ENCODE data around the gene THBS3. TPM values are rescaled to one million over a fixed set of nuclear protein-coding genes. Genes with fewer than 3 reads are reported as not detected.
"Not testable (repeated sequence)": the region's sequence is repeated elsewhere in the genome, so short reads cannot be mapped to it uniquely, and the experiment has no call there.

Gene THBS3
- total and polyA plus RNA-seq, 10 donors, result 10.2 to 31.2 (median 20.8) TPM

GRCh38 chr1:155219592-155220031 is 11.9 kb upstream of the THBS3 start:
- TF ChIP-seq CTCF (IDR thresholded peaks at IDR 0.05 in 8 of 11, conservative IDR thresholded peaks at IDR 0.05 in 3 of 11), result no peak
- no peak for TF ChIP-seq POLR2AphosphoS5 (IDR thresholded peaks at IDR 0.05)
- TF ChIP-seq POLR2A (IDR thresholded peaks at IDR 0.05), result no peak
- intact Hi-C loops (cut with DNase I; ENCODE audit: low total_unique reads), result loop anchor here (10.0 kb wide), 1 partner anchor 45 kb away; the partner anchor contains the start of genes KRTCAP2 and TRIM46
- no peak for DNase-seq
- peak overlapping the region in 1 of 8 donors; percentile 33 for H3K4me3 ChIP-seq
- 4 to 32% (median 11%) methylated on average over 1 of the region's 1 CpG for WGBS, 5 donors
- H3K36me3 ChIP-seq, result peaks cover 0 to 21% (median 0%) of the 10 kb centered on the region in 6 donors
- H3K9me3 ChIP-seq, result no peaks in the 10 kb centered on the region
- no peaks in the 10 kb centered on the region for H3K27me3 ChIP-seq (replicated peaks in 1 of 7)
- H3K27ac ChIP-seq, result peak overlapping the region in 7 of 8 donors; percentile 18 to 82 (median 70)
- H3K4me1 ChIP-seq, result peaks cover 0 to 68% (median 28%) of the 10 kb centered on the region in 6 donors

GRCh38 chr1:155218854-155219591 is 11.3 kb upstream of the THBS3 start:
- H3K36me3 ChIP-seq, result peaks cover 0 to 23% (median 0%) of the 10 kb centered on the region in 6 donors
- intact Hi-C loops (cut with DNase I; ENCODE audit: low total_unique reads), result no loop called here
- H3K4me1 ChIP-seq, result peaks cover 0 to 62% (median 22%) of the 10 kb centered on the region in 6 donors
- no peaks in the 10 kb centered on the region for H3K27me3 ChIP-seq (replicated peaks in 1 of 7)
- H3K9me3 ChIP-seq, result no peaks in the 10 kb centered on the region
- peak overlapping the region in 1 of 8 donors; percentile 33 for H3K4me3 ChIP-seq
- H3K27ac ChIP-seq, result peak overlapping the region in 7 of 8 donors; percentile 18 to 82 (median 70)
- 39 to 49% (median 47%) methylated on average over 7 of the region's 7 CpGs for WGBS, 5 donors
- TF ChIP-seq CTCF (IDR thresholded peaks at IDR 0.05 in 8 of 11, conservative IDR thresholded peaks at IDR 0.05 in 3 of 11), result no peak
- TF ChIP-seq POLR2AphosphoS5 (IDR thresholded peaks at IDR 0.05), result no peak
- no peak for TF ChIP-seq POLR2A (IDR thresholded peaks at IDR 0.05)
- no peak for DNase-seq

GRCh38 chr1:155214702-155215101 is 7.0 kb upstream of the THBS3 start:
- intact Hi-C loops (cut with DNase I; ENCODE audit: low total_unique reads); DNase-seq; H3K9me3 ChIP-seq; H3K4me3 ChIP-seq; H3K27me3 ChIP-seq (replicated peaks in 1 of 7): not testable (repeated sequence)
- Histone ChIP-seq H3K4me1 (peaks cover under 1 to 44% (median 14%) of the 10 kb centered on the region in 6 donors), H3K36me3 (peaks cover 0 to 50% (median 0%) of the 10 kb centered on the region in 6 donors), H3K27ac (peak overlapping the region in 5 of 8 donors; percentile 22 to 70 (median 45))
- whole genome bisulfite sequencing, 5 donors, result 57 to 85% (median 69%) methylated on average over 3 to 9 of the region's 10 CpGs

- DNase-seq, result peak; percentile 70
- peak overlapping the region in 4 of 8 donors; percentile 11 to 100 (median 99) for H3K27ac ChIP-seq
- H3K4me1 ChIP-seq, result peaks cover 17 to 56% (median 30%) of the 10 kb centered on the region in 6 donors
- WGBS, 5 donors, result 70 to 83% (median 79%) methylated on average over 5 to 7 of the region's 7 CpGs
- peak overlapping the region in 2 of 8 donors; percentile 24 to 93 for H3K4me3 ChIP-seq
- intact Hi-C loops (cut with DNase I; ENCODE audit: low total_unique reads); H3K9me3 ChIP-seq; H3K27me3 ChIP-seq (replicated peaks in 1 of 7): not testable (repeated sequence)
- H3K36me3 ChIP-seq, result peaks cover 0 to 50% (median 0%) of the 10 kb centered on the region in 6 donors
Observed at GRCh38 chr1:155212051-155212440, 4.3 kb upstream of the THBS3 start.

- Histone ChIP-seq H3K4me3 (peak overlapping the region in 4 of 8 donors; percentile 5 to 93 (median 23)), H3K36me3 (peaks cover 0 to 48% (median 0%) of the 10 kb centered on the region in 6 donors), H3K4me1 (peaks cover 20 to 62% (median 35%) of the 10 kb centered on the region in 6 donors), H3K27ac (peak overlapping the region in 6 of 8 donors; percentile 96 to 100 (median 99))
- H3K9me3 ChIP-seq; H3K27me3 ChIP-seq (replicated peaks in 1 of 7); intact Hi-C loops (cut with DNase I; ENCODE audit: low total_unique reads): not testable (repeated sequence)
- DNase-seq, result peak; percentile 54
- WGBS, 5 donors, result 70 to 89% (median 84%) methylated on average over 12 to 13 of the region's 13 CpGs
Observed at GRCh38 chr1:155211381-155212050, 3.8 kb upstream of the THBS3 start.
